Heart left ventricle (tissue), 16 donors: ENCODE measurements around the gene DUS1L. TPM values are rescaled to one million over a fixed set of nuclear protein-coding genes. Genes with fewer than 3 reads are reported as not detected.

Source experiments
- ATAC-seq, 4 donors: fragments of 200-7000 bp; cut with Tn5 transposase; one replicate each; pipeline ENCODE4 v1.9.1; 2020 to 2022; ENCODE audit warnings: moderate library complexity in 4 of 4, mild to moderate bottlenecking in 3 of 4, moderate number of reproducible peaks in 1 of 4
- DNase-seq, 5 donors: peaks; one replicate each; pipeline ENCODE4 v3.0.0-alpha.2; 2020
- H3K27ac ChIP-seq, 12 donors: fragments of 200-600 bp; sonication (generic) in 4 of 12; one replicate each; pipeline versions ENCODE4 v1.5.0 to v1.8.0; 2016 to 2022; ENCODE audit warnings: mild to moderate bottlenecking in 2 of 12
- H3K27me3 ChIP-seq, 9 donors: fragments of 200-600 bp; sonication (generic) in 2 of 9; one replicate each; pipeline versions ENCODE4 v1.5.1 to v1.8.0; 2016 to 2022; ENCODE audit warnings: mild to moderate bottlenecking in 3 of 9
- H3K36me3 ChIP-seq, 9 donors: fragments of 200-600 bp; sonication (generic) in 2 of 9; one replicate each; pipeline versions ENCODE4 v1.5.0 to v1.8.0; 2018 to 2022; ENCODE audit warnings: mild to moderate bottlenecking in 2 of 9
- H3K4me1 ChIP-seq, 12 donors: fragments of 200-600 bp; sonication (generic) in 4 of 12; one replicate each; pipeline versions ENCODE4 v1.5.0 to v1.8.0; 2016 to 2022; ENCODE audit warnings: mild to moderate bottlenecking in 3 of 12
- H3K4me3 ChIP-seq, 12 donors: fragments of 200-600 bp; sonication (generic) in 4 of 12; one replicate each; pipeline versions ENCODE4 v1.5.0 to v1.8.0; 2017 to 2022; ENCODE audit warnings: mild to moderate bottlenecking in 9 of 12, moderate library complexity in 4 of 12
- H3K9me3 ChIP-seq, 12 donors: fragments of 200-600 bp; sonication (generic) in 4 of 12; one replicate each; pipeline versions ENCODE4 v1.5.0 to v1.8.0; 2016 to 2022; ENCODE audit warnings: mild to moderate bottlenecking in 1 of 12
- POLR2A ChIP-seq, 2 donors: fragments of 450-650 bp; IDR thresholded peaks; one replicate each; pipeline ENCODE4 v1.6.1; 2017; ENCODE audit warnings: antibody characterized with exemption in 2 of 2, mild to moderate bottlenecking in 2 of 2, moderate library complexity in 2 of 2
- WGBS, 4 donors: extraction: QIAGEN DNeasy Blood & Tissue Kit in 2 of 4; methylation state at CpG; one replicate each; pipeline versions ENCODE4 v1.1.5 to v1.1.7; 2013 to 2018; 5-methylcytosine and 5-hydroxymethylcytosine counted together
- intact Hi-C, 10 donors: fragments of 100-400 bp; cut with DNase I; formaldehyde crosslinking; loops; one replicate each; pipeline versions ENCODE4 v1.11.1 to v1.14.2; 2022
- polyA plus RNA-seq, 2 donors: library from polyadenylated mRNA; stranded (reverse); fragments of 200-250 nt; gene quantifications; one replicate each; pipeline ENCODE4 v1.2.3, GENCODE V29; 2013
- total RNA-seq, 9 donors: library from RNA; depleted of rRNA in 2 of 9; stranded (reverse); fragments of >200 nt in 2 of 9; fragmentation: NEBNext Ultra II Directional in 3 of 9; extraction: Animal tissue kit (Norgen Biotek cat#: 25700) in 3 of 9; gene quantifications; one replicate each; pipeline versions ENCODE4 v1.1.0 to v1.2.4, GENCODE V29; 2016 to 2023
- TF ChIP-seq, protein P1 (sequence below), 12 donors: fragments of 200-600 bp; sonication (generic) in 4 of 12; IDR thresholded peaks; one replicate each; pipeline versions ENCODE4 v1.5.0 to v1.8.0; 2018 to 2022; ENCODE audit warnings: antibody characterized with exemption in 12 of 12, mild to moderate bottlenecking in 5 of 12
- donor health status: ischemic (EF 13 %, LVEDD 7.1; RV severe dilation, severe dysfunction).
- donor health status: healthy with polysubstance abuse.
- donor health status: DM: no; HTN: yes; CAD: no.
- donor health status: DM: no; HTN: no; CAD: no.
- donor health status: ischemic (EF 25% LVEDD 6.9; RV normal size, moderate dysfunction).
- donor health status: ischemic (EF 25% LVEDD 5.7; RV mildly dilated, moderate dysfunction).
- donor health status: healthy.
- donor health status: DM: yes; HTN: yes; CAD: no.
- donor health status: ischemic (EF 35%, LVEDD 5.7; RV mildly dilated, moderate dysfunction).
- donor health status: nonischemic (EF 11% LVEDD 7.7; RV severe dilation, severe dysfunction).
- donor health status: DM: yes; HTN: yes; CAD: no.
- donor health status: PGD.
- donor health status: ischemic (EF 29% LVEDD 5.4; RV normal size, mild dysfunction).
- donor health status: nonischemic (EF 23%, LVEDD 6.1; RV moderate dilation, normal function).

Gene DUS1L
- total and polyA plus RNA-seq, 11 donors: 41.5 to 113 (median 60.4) TPM

GRCh38 chr17:82017612-82018151, 47.9 kb downstream of the DUS1L start:
- no peak for ATAC-seq
- DNase-seq: no peak
- intact Hi-C loops: loop anchor here in 1 of 10 donors (2.0 kb wide), 1 partner anchor 59 kb away; no protein-coding TSS in a partner anchor
- no peak for TF ChIP-seq POLR2A (IDR thresholded peaks at IDR 0.05)
- TF ChIP-seq, protein P1, sequence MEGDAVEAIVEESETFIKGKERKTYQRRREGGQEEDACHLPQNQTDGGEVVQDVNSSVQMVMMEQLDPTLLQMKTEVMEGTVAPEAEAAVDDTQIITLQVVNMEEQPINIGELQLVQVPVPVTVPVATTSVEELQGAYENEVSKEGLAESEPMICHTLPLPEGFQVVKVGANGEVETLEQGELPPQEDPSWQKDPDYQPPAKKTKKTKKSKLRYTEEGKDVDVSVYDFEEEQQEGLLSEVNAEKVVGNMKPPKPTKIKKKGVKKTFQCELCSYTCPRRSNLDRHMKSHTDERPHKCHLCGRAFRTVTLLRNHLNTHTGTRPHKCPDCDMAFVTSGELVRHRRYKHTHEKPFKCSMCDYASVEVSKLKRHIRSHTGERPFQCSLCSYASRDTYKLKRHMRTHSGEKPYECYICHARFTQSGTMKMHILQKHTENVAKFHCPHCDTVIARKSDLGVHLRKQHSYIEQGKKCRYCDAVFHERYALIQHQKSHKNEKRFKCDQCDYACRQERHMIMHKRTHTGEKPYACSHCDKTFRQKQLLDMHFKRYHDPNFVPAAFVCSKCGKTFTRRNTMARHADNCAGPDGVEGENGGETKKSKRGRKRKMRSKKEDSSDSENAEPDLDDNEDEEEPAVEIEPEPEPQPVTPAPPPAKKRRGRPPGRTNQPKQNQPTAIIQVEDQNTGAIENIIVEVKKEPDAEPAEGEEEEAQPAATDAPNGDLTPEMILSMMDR (IDR thresholded peaks at IDR 0.05): no peak
- no peaks in the 10 kb centered on the region for H3K27me3 ChIP-seq
- H3K27ac ChIP-seq: no peak overlapping the region
- H3K9me3 ChIP-seq: no peaks in the 10 kb centered on the region
- H3K4me1 ChIP-seq: peaks cover 5 to 41% (median 18%) of the 10 kb centered on the region in 12 donors
- 80 to 86% (median 81%) methylated on average over 1 to 13 of the region's 13 CpGs for WGBS, 4 donors
- no peak overlapping the region for H3K4me3 ChIP-seq
- peaks cover 0 to 21% (median 6%) of the 10 kb centered on the region in 9 donors for H3K36me3 ChIP-seq

GRCh38 chr17:82016875-82017459, 48.6 kb downstream of the DUS1L start:
- TF ChIP-seq, protein P1 (IDR thresholded peaks at IDR 0.05): no peak
- TF ChIP-seq POLR2A (IDR thresholded peaks at IDR 0.05): no peak
- DNase-seq (no peak), ATAC-seq (no peak)
- H3K27ac ChIP-seq: no peak overlapping the region
- 77 to 88% (median 86%) methylated on average over 20 to 24 of the region's 24 CpGs for WGBS, 4 donors
- H3K4me1 ChIP-seq: peaks cover 2 to 39% (median 15%) of the 10 kb centered on the region in 12 donors
- no peaks in the 10 kb centered on the region for H3K9me3 ChIP-seq
- intact Hi-C loops: no loop called here
- H3K4me3 ChIP-seq: no peak overlapping the region
- peaks cover 0 to 21% (median 6%) of the 10 kb centered on the region in 9 donors for H3K36me3 ChIP-seq
- no peaks in the 10 kb centered on the region for H3K27me3 ChIP-seq

GRCh38 chr17:82016061-82016874, 49.3 kb downstream of the DUS1L start:
- 91 to 94% (median 92%) methylated on average over 25 to 28 of the region's 28 CpGs; no CpG with 5 or more reads in 1 of the 4 donors for WGBS, 4 donors
- no peaks in the 10 kb centered on the region for H3K27me3 ChIP-seq
- no peaks in the 10 kb centered on the region for H3K9me3 ChIP-seq
- intact Hi-C loops: no loop called here
- H3K4me1 ChIP-seq: peaks cover 0 to 32% (median 8%) of the 10 kb centered on the region in 12 donors
- no peak overlapping the region for H3K4me3 ChIP-seq
- peaks cover 0 to 26% (median 6%) of the 10 kb centered on the region in 9 donors for H3K36me3 ChIP-seq
- ATAC-seq (no peak), DNase-seq (no peak)
- no peak for TF ChIP-seq POLR2A (IDR thresholded peaks at IDR 0.05)
- TF ChIP-seq, protein P1 (IDR thresholded peaks at IDR 0.05): no peak
- H3K27ac ChIP-seq: no peak overlapping the region
